HG02938 (cell line): Measurements from ENCODE around the gene IPO13.

ENCODE experiments used
- ATAC-seq: cut with Tn5 transposase; IDR thresholded peaks from one replicate; pipeline ENCODE4 v1.9.1; 2021; ENCODE audit warnings: mild to moderate bottlenecking, moderate library complexity; ENCODE audit not compliant: unreplicated experiment

The IPO13 gene

DNA sequence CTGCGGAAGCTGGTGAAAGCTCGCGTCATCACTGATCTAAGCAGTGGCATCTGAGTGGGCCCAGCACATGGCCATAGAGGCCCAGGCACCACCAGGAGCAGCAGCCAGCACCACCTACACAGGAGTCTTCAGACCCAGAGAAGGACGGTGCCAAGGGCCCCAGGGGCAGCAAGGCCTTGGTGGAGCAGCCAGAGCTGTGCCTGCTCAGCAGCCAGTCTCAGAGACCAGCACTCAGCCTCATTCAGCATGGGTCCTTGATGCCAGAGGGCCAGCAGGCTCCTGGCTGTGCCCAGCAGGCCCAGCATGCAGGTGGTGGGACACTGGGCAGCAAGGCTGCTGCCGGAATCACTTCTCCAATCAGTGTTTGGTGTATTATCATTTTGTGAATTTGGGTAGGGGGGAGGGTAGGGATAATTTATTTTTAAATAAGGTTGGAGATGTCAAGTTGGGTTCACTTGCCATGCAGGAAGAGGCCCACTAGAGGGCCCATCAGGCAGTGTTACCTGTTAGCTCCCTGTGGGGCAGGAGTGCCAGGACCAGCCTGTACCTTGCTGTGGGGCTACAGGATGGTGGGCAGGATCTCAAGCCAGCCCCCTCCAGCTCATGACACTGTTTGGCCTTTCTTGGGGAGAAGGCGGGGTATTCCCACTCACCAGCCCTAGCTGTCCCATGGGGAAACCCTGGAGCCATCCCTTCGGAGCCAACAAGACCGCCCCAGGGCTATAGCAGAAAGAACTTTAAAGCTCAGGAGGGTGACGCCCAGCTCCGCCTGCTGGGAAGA, 16.4 kb upstream of the IPO13 start:
- ATAC-seq: no peak

GRCh38 chr1:43930949-43931275, 15.8 kb upstream of the IPO13 start:
- no peak for ATAC-seq

DNA sequence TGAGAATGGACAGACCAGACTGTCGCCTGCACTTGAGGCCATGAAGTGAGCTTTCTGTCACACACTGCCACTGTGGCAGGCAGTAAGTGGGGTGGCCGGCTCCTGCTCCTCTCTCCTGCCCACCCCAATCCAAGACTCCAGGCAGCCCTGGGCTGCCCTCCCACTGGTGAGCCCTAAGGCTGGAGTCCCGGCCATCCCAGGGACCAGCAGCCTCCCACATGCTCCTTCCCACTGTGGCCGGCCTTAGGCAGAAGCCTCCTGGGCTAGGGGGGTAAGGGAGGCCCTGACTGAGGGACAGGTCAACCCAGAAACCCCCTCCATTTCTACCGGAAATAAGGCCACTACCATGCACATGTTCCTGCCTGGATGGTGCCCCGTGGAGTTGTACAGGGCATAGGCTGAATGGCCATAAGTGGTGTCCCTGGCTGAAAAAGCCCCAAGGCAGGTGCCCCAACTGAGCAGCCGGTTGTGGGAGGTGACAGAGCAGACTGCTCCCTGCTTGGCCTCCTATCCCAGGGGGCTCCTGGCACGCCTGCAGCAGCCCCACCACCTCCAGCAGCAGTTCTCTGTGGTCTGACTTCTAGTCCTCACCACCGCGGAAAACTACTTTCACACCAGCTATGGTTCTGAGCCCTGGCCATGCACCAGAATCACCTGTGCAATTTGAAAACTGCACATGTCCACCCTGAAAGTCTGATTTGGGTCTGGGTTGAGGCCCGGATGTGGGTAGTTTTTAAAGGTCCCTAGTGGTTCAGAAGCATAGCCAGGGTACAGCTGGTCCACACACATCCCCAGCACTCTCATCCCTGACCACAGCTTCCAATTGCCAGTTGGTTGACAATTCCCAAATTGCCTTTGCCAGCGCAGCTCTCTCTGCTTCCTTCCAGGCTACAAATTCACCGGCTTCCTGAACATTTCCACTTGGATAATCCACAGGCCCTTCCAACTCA, 14.8 kb upstream of the IPO13 start:
- no peak for ATAC-seq

DNA sequence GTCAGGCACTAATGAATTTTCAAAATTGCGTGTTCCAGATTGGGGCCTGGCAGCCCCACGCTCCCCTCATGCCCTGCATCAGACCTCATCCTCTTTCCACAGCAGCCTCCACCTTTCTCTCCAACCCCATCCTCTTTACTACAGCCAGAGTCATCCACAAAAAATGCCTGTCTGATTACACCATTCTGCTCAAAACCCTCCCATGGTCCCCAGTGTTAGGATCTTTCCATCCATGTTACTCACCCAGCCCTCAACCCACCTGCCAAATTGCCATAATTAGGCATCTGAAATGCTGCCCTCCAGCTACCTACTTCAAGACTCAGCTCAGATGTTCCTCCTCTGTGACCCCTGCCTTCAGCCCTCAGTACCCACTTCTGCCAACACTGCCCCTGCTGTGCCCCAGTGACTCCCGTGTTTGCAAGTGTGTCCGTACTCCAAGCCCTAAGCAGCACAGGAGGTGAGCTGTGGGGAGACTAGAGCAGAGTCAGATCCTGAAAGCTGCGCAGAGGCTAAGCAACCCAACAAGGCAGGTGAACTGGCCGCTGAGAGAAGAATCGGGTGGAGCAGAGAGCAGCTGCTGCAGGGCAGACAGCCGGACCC, 13.9 kb upstream of the IPO13 start:
- no peak for ATAC-seq

- ATAC-seq: no peak
These were observed 13.2 kb upstream of the IPO13 start, which contains the start of gene ARTN for GRCh38 chr1:43933386-43934100. Gene ARTN (plus strand): TSS chr1:43933801. CDS start chr1:43935657, 1,856 bp downstream.

- ATAC-seq: no peak
These were observed 12.4 kb upstream of the IPO13 start for GRCh38 chr1:43934101-43934985.

GRCh38 chr1:43934986-43935324, 11.8 kb upstream of the IPO13 start:
- ATAC-seq: no peak

DNA sequence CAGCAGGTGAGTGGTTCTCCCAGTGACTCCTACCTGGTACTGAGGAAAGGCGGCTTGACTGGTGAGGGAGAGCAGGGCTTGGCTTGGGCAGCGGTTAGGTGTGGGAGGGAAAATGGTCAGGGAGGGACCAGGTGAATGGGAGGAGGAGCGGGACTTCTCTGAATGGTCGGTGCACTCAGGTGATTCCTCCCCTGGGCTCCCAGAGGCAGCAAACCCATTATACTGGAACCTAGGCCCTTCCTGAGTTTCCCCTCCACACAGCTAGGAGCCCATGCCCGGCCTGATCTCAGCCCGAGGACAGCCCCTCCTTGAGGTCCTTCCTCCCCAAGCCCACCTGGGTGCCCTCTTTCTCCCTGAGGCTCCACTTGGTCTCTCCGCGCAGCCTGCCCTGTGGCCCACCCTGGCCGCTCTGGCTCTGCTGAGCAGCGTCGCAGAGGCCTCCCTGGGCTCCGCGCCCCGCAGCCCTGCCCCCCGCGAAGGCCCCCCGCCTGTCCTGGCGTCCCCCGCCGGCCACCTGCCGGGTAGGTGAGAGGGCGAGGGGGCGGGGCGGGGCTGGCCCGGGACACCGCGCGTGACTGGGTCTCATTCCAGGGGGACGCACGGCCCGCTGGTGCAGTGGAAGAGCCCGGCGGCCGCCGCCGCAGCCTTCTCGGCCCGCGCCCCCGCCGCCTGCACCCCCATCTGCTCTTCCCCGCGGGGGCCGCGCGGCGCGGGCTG, 10.9 kb upstream of the IPO13 start:
- no peak for ATAC-seq

- ATAC-seq: no peak
These were observed 10.2 kb upstream of the IPO13 start for GRCh38 chr1:43936431-43937151.

- no peak for ATAC-seq
These were observed 9.4 kb upstream of the IPO13 start for GRCh38 chr1:43937179-43937865.

- ATAC-seq: no peak
These were observed 8.4 kb upstream of the IPO13 start for GRCh38 chr1:43938383-43938782.

GRCh38 chr1:43938892-43939587, 7.7 kb upstream of the IPO13 start:
- no peak for ATAC-seq

GRCh38 chr1:43942411-43942810, 4.3 kb upstream of the IPO13 start:
- ATAC-seq: no peak

- no peak for ATAC-seq
These were observed 1.9 kb upstream of the IPO13 start for GRCh38 chr1:43944860-43945259.

- no peak for ATAC-seq
These were observed 995 bp upstream of the IPO13 start for GRCh38 chr1:43945674-43946235.

GRCh38 chr1:43947061-43947873, 517 bp downstream of the IPO13 start:
- ATAC-seq: no peak
